ENCODE results near the gene ZNF566.

The ZNF566 gene

GRCh38 chr19:36417752-36418286, 71.5 kb downstream of the ZNF566 start:
- Mint-ChIP-seq H3K4me1 (ENCODE audit: low read depth) (peaks cover 26% of the 10 kb centered on the region), H3K27ac (peak overlapping the region; percentile 94), H3K9me3 (peaks cover 43% of the 10 kb centered on the region), H3K36me3 (ENCODE audit: low read depth) (peaks cover 76% of the 10 kb centered on the region), H3K4me3 (peak overlapping the region; percentile 89), H3K27me3 (peaks cover 23% of the 10 kb centered on the region)
- no peak for DNase-seq

DNA sequence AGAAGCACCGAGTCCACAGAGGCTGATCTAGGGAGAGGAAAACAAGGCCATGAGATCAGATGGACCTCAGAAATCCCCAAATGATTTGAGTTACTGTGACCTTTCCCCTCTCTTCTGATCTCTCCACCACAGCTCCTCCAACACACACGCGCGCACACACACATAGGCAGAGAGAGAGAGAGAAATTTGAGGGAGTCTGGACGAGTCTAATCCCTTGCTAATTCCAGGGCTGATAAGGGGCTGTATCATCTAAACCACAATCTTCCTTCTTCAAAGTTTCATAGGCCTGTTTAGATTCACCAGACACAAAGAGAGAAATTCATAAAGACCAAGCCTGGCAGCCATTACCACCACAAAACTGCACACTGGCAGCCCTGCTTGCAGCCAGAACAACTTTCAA, 79.5 kb downstream of the ZNF566 start:
- Mint-ChIP-seq H3K4me1 (ENCODE audit: low read depth) (peaks cover 2% of the 10 kb centered on the region), H3K9me3 (peaks cover 44% of the 10 kb centered on the region), H3K27me3 (no peaks in the 10 kb centered on the region), H3K4me3 (no peak overlapping the region), H3K27ac (no peak overlapping the region), H3K36me3 (ENCODE audit: low read depth) (peaks cover 93% of the 10 kb centered on the region)
- no peak for DNase-seq

- peaks cover 49% of the 10 kb centered on the region for H3K9me3 Mint-ChIP-seq
- H3K4me3 Mint-ChIP-seq: no peak overlapping the region
- peaks cover 2% of the 10 kb centered on the region for H3K4me1 Mint-ChIP-seq (ENCODE audit: low read depth)
- H3K27me3 Mint-ChIP-seq: no peaks in the 10 kb centered on the region
- peaks cover 95% of the 10 kb centered on the region for H3K36me3 Mint-ChIP-seq (ENCODE audit: low read depth)
- no peak for DNase-seq
- no peak overlapping the region for H3K27ac Mint-ChIP-seq
Measured at GRCh38 chr19:36408101-36408500, 81.3 kb downstream of the ZNF566 start.

- Mint-ChIP-seq H3K27ac (no peak overlapping the region), H3K9me3 (peaks cover 53% of the 10 kb centered on the region), H3K27me3 (no peaks in the 10 kb centered on the region), H3K4me1 (ENCODE audit: low read depth) (no peaks in the 10 kb centered on the region), H3K4me3 (no peak overlapping the region), H3K36me3 (ENCODE audit: low read depth) (peaks cover 95% of the 10 kb centered on the region)
- no peak for DNase-seq
Measured at GRCh38 chr19:36404498-36404897, 84.9 kb downstream of the ZNF566 start.

- Mint-ChIP-seq H3K27me3 (no peaks in the 10 kb centered on the region), H3K4me3 (no peak overlapping the region), H3K36me3 (ENCODE audit: low read depth) (peaks cover 97% of the 10 kb centered on the region), H3K27ac (no peak overlapping the region), H3K4me1 (ENCODE audit: low read depth) (no peaks in the 10 kb centered on the region), H3K9me3 (peaks cover 43% of the 10 kb centered on the region)
- no peak for DNase-seq
Measured at GRCh38 chr19:36401475-36401874, 87.9 kb downstream of the ZNF566 start.

GRCh38 chr19:36398571-36398970, 90.8 kb downstream of the ZNF566 start:
- Mint-ChIP-seq H3K4me1 (ENCODE audit: low read depth) (no peaks in the 10 kb centered on the region), H3K27me3 (no peaks in the 10 kb centered on the region), H3K27ac (no peak overlapping the region), H3K4me3 (no peak overlapping the region), H3K36me3 (ENCODE audit: low read depth) (peaks cover 95% of the 10 kb centered on the region), H3K9me3 (peaks cover 47% of the 10 kb centered on the region)
- DNase-seq: no peak

All from activated T-cell treated with anti-CD3 and anti-CD28 coated beads, Interleukin-2, amount 50 U/mL, for 24 hours (primary cell).